Liver (tissue), 9 donors: ENCODE results near the gene MAP3K9. TPM values are rescaled to one million over a fixed set of nuclear protein-coding genes. Genes with fewer than 3 reads are reported as not detected.
A peak's percentile ranks its signal among the peaks of the same experiment; 100 is the strongest.

Experiments
- DNase-seq: peaks from one replicate; pipeline ENCODE4 v3.0.0-alpha.2; 2017; ENCODE audit warnings: low spot score
- H3K27ac ChIP-seq, 2 donors: one replicate each; pipeline ENCODE4 v1.7.0; 2013; ENCODE audit warnings: inconsistent platforms in 2 of 2, low read length in 2 of 2, control low read depth in 1 of 2, low read depth in 1 of 2, mild to moderate bottlenecking in 1 of 2
- H3K27me3 ChIP-seq, 4 donors: one replicate each; pipeline versions ENCODE4 v1.6.1 to v1.7.0; 2013; ENCODE audit warnings: low read length in 3 of 4, inconsistent platforms in 1 of 4, mild to moderate bottlenecking in 1 of 4, moderate library complexity in 1 of 4; ENCODE audit not compliant: control insufficient read depth in 4 of 4, insufficient read depth in 4 of 4
- H3K36me3 ChIP-seq, 4 donors: one replicate each; pipeline versions ENCODE4 v1.6.1 to v1.7.0; 2013; ENCODE audit warnings: low read length in 3 of 4, mild to moderate bottlenecking in 3 of 4, low read depth in 1 of 4, moderate library complexity in 1 of 4; ENCODE audit not compliant: control insufficient read depth in 4 of 4, insufficient read depth in 3 of 4
- H3K4me1 ChIP-seq, 4 donors: one replicate each; pipeline versions ENCODE4 v1.6.1 to v1.7.0; 2013; ENCODE audit warnings: low read length in 3 of 4, mild to moderate bottlenecking in 3 of 4, moderate library complexity in 1 of 4; ENCODE audit not compliant: control insufficient read depth in 4 of 4, insufficient read depth in 4 of 4
- H3K4me3 ChIP-seq, 3 donors: one replicate each; pipeline versions ENCODE4 v1.6.1 to v1.7.0; 2013; ENCODE audit warnings: low read length in 3 of 3, control low read depth in 1 of 3, low read depth in 1 of 3, mild to moderate bottlenecking in 1 of 3
- H3K9ac ChIP-seq, 2 donors: one replicate each; pipeline ENCODE4 v1.7.0; 2013; ENCODE audit warnings: low read length in 2 of 2, mild to moderate bottlenecking in 2 of 2, moderate library complexity in 2 of 2, control low read depth in 1 of 2, low read depth in 1 of 2
- H3K9me3 ChIP-seq, 4 donors: one replicate each; pipeline versions ENCODE4 v1.6.1 to v1.7.0; 2013; ENCODE audit warnings: low read length in 3 of 4; ENCODE audit not compliant: control insufficient read depth in 4 of 4
- EGR1 ChIP-seq, 2 donors: IDR thresholded peaks; 2 replicates each; pipeline ENCODE4 v1.6.1; 2016 to 2018; ENCODE audit warnings: antibody characterized with exemption in 2 of 2, low read depth in 2 of 2
- FOXA1 ChIP-seq: IDR thresholded peaks from 2 replicates; pipeline ENCODE4 v1.6.1; 2016; ENCODE audit warnings: antibody characterized with exemption
- FOXA2 ChIP-seq: IDR thresholded peaks from 2 replicates; pipeline ENCODE4 v1.6.1; 2016; ENCODE audit warnings: antibody characterized with exemption
- GABPA ChIP-seq, 2 donors: IDR thresholded peaks in 1 of 2; conservative IDR thresholded peaks in 1 of 2; 2 replicates each; pipeline ENCODE4 v1.6.1; 2016; ENCODE audit warnings: antibody characterized with exemption in 2 of 2, mild to moderate bottlenecking in 1 of 2, moderate library complexity in 1 of 2
- HNF4A ChIP-seq, 2 donors: conservative IDR thresholded peaks; 2 replicates each; pipeline ENCODE4 v1.6.1; 2016; ENCODE audit warnings: antibody characterized with exemption in 2 of 2, mild to moderate bottlenecking in 2 of 2
- HNF4G ChIP-seq: IDR thresholded peaks from 2 replicates; pipeline ENCODE4 v1.6.1; 2016; ENCODE audit warnings: antibody characterized with exemption
- JUND ChIP-seq, 2 donors: IDR thresholded peaks; 2 replicates each; pipeline ENCODE4 v1.6.1; 2016; ENCODE audit warnings: antibody characterized with exemption in 2 of 2
- NR2F2 ChIP-seq: IDR thresholded peaks from 2 replicates; pipeline ENCODE4 v1.6.1; 2016; ENCODE audit warnings: antibody characterized with exemption
- RAD21 ChIP-seq, 2 donors: IDR thresholded peaks; 2 replicates each; pipeline ENCODE4 v1.6.1; 2016; ENCODE audit warnings: antibody characterized with exemption in 2 of 2, mild to moderate bottlenecking in 2 of 2
- RXRA ChIP-seq, 2 donors: IDR thresholded peaks; 2 replicates each; pipeline ENCODE4 v1.6.1; 2017 to 2018; ENCODE audit warnings: antibody characterized with exemption in 2 of 2, mild to moderate bottlenecking in 1 of 2
- SP1 ChIP-seq: IDR thresholded peaks from 2 replicates; pipeline ENCODE4 v1.6.1; 2018; ENCODE audit warnings: antibody characterized with exemption, mild to moderate bottlenecking
- TAF1 ChIP-seq: conservative IDR thresholded peaks from 2 replicates; pipeline ENCODE4 v1.6.1; 2016; ENCODE audit warnings: antibody characterized with exemption, mild to moderate bottlenecking
- YY1 ChIP-seq: IDR thresholded peaks from 2 replicates; pipeline ENCODE4 v1.6.1; 2016; ENCODE audit warnings: antibody characterized with exemption, mild to moderate bottlenecking
- polyA plus RNA-seq, 2 donors: library from polyadenylated mRNA; stranded (reverse) in 1 of 2; unstranded in 1 of 2; fragments of 200-250 nt in 1 of 2; fragments of >200 nt in 1 of 2; fragmentation: Nextera tagmentation in 1 of 2; extraction: Ambion mirVana in 1 of 2; gene quantifications; one replicate each; pipeline versions ENCODE4 v1.2.1 to v1.2.3, GENCODE V29; 2013 to 2015
- total RNA-seq, 2 donors: library from RNA; depleted of rRNA; stranded (reverse); fragments of >200 nt; gene quantifications; one replicate each; pipeline ENCODE4 v1.2.3, GENCODE V29; 2014
- TF ChIP-seq, protein P1 (sequence below): IDR thresholded peaks from 2 replicates; pipeline ENCODE4 v1.6.1; 2016; ENCODE audit warnings: antibody characterized with exemption, mild to moderate bottlenecking
- TF ChIP-seq, protein P2 (sequence below): IDR thresholded peaks from 2 replicates; pipeline ENCODE4 v1.6.1; 2016; ENCODE audit warnings: antibody characterized with exemption
- TF ChIP-seq, protein P3 (sequence below): IDR thresholded peaks from 2 replicates; pipeline ENCODE4 v1.6.1; 2016; ENCODE audit warnings: antibody characterized with exemption
- TF ChIP-seq, protein P4 (sequence below): IDR thresholded peaks from 2 replicates; pipeline ENCODE4 v1.6.1; 2016; ENCODE audit warnings: antibody characterized with exemption
- TF ChIP-seq, protein P5 (sequence below): fragments of 150-350 bp; IDR thresholded peaks from 2 replicates; pipeline ENCODE4 v1.5.1; 2017; ENCODE audit warnings: improper control_type of control experiment, low read depth, low read length; ENCODE audit not compliant: missing input control
- donor health status: healthy.
- donor health status: healthy.
- donor health status: healthy.
- donor health status: healthy.
- donor health status: healthy.

The MAP3K9 gene
- total and polyA plus RNA-seq, 4 donors, result 0.65 to 5.2 (median 0.80) TPM

DNA sequence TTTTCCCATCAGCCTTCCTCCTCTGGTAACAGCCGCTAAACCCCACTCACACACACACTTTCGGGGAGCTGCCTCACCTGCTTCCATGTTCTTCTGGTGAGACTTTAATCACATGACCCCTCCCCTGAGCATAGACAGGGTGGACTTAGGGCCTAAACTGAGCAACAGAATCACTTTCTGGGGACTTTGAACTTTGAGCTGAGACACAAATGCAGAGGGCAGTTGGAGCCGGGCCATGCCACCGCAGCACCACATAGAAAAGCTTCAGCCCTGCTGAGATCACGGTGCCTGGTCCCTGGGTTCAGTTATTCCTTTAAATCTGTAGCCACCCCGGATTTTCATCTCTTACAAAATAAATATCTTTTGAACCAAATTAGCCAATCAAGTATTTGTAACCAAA lies 18.4 kb upstream of the MAP3K9 start (continued):
- TF ChIP-seq FOXA2, result no peak

DNA sequence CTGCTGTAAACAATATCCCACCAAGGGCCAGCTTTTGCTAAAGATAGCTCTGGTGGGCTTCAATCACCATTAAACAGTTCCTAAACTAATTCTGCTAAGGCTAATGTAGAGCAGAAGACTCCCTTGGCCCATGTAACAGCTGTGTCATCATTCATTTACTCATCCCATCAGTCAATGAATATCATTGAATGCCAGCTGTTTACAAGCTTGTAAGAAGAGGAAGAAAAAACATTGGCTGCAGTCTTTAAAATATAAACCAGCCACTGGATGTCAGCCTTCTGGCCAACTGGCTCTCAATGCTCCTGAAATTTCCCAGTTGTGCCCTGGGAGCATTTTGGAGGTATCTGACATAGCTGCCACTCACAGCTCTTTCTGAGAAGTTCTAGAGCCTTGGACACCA lies 18.0 kb upstream of the MAP3K9 start:
- peak overlapping the region in 1 of 2 donors; percentile 79 for H3K9ac ChIP-seq
- H3K4me1 ChIP-seq, result peaks cover 0 to 23% (median 14%) of the 10 kb centered on the region in 4 donors
- H3K4me3 ChIP-seq, result no peak overlapping the region
- TF ChIP-seq SP1 (no peak), TAF1 (no peak), RAD21 (IDR thresholded peaks at IDR 0.05) (no peak), HNF4G (no peak), GABPA (IDR thresholded peaks at IDR 0.05 in 1 of 2, conservative IDR thresholded peaks at IDR 0.05 in 1 of 2) (no peak), FOXA1 (no peak), EGR1 (IDR thresholded peaks at IDR 0.05; ENCODE audit: low read depth in 2 of 2) (no peak), RXRA (IDR thresholded peaks at IDR 0.05) (no peak), NR2F2 (no peak), JUND (IDR thresholded peaks at IDR 0.05) (no peak), HNF4A (conservative IDR thresholded peaks at IDR 0.05) (no peak), YY1 (no peak)
- TF ChIP-seq, protein P1, sequence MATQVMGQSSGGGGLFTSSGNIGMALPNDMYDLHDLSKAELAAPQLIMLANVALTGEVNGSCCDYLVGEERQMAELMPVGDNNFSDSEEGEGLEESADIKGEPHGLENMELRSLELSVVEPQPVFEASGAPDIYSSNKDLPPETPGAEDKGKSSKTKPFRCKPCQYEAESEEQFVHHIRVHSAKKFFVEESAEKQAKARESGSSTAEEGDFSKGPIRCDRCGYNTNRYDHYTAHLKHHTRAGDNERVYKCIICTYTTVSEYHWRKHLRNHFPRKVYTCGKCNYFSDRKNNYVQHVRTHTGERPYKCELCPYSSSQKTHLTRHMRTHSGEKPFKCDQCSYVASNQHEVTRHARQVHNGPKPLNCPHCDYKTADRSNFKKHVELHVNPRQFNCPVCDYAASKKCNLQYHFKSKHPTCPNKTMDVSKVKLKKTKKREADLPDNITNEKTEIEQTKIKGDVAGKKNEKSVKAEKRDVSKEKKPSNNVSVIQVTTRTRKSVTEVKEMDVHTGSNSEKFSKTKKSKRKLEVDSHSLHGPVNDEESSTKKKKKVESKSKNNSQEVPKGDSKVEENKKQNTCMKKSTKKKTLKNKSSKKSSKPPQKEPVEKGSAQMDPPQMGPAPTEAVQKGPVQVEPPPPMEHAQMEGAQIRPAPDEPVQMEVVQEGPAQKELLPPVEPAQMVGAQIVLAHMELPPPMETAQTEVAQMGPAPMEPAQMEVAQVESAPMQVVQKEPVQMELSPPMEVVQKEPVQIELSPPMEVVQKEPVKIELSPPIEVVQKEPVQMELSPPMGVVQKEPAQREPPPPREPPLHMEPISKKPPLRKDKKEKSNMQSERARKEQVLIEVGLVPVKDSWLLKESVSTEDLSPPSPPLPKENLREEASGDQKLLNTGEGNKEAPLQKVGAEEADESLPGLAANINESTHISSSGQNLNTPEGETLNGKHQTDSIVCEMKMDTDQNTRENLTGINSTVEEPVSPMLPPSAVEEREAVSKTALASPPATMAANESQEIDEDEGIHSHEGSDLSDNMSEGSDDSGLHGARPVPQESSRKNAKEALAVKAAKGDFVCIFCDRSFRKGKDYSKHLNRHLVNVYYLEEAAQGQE, result no peak
- TF ChIP-seq, protein P2, sequence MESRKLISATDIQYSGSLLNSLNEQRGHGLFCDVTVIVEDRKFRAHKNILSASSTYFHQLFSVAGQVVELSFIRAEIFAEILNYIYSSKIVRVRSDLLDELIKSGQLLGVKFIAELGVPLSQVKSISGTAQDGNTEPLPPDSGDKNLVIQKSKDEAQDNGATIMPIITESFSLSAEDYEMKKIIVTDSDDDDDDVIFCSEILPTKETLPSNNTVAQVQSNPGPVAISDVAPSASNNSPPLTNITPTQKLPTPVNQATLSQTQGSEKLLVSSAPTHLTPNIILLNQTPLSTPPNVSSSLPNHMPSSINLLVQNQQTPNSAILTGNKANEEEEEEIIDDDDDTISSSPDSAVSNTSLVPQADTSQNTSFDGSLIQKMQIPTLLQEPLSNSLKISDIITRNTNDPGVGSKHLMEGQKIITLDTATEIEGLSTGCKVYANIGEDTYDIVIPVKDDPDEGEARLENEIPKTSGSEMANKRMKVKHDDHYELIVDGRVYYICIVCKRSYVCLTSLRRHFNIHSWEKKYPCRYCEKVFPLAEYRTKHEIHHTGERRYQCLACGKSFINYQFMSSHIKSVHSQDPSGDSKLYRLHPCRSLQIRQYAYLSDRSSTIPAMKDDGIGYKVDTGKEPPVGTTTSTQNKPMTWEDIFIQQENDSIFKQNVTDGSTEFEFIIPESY, result no peak
- TF ChIP-seq, protein P3, sequence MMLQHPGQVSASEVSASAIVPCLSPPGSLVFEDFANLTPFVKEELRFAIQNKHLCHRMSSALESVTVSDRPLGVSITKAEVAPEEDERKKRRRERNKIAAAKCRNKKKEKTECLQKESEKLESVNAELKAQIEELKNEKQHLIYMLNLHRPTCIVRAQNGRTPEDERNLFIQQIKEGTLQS, result no peak
- TF ChIP-seq, protein P4, sequence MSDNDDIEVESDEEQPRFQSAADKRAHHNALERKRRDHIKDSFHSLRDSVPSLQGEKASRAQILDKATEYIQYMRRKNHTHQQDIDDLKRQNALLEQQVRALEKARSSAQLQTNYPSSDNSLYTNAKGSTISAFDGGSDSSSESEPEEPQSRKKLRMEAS, result no peak
- TF ChIP-seq, protein P5, sequence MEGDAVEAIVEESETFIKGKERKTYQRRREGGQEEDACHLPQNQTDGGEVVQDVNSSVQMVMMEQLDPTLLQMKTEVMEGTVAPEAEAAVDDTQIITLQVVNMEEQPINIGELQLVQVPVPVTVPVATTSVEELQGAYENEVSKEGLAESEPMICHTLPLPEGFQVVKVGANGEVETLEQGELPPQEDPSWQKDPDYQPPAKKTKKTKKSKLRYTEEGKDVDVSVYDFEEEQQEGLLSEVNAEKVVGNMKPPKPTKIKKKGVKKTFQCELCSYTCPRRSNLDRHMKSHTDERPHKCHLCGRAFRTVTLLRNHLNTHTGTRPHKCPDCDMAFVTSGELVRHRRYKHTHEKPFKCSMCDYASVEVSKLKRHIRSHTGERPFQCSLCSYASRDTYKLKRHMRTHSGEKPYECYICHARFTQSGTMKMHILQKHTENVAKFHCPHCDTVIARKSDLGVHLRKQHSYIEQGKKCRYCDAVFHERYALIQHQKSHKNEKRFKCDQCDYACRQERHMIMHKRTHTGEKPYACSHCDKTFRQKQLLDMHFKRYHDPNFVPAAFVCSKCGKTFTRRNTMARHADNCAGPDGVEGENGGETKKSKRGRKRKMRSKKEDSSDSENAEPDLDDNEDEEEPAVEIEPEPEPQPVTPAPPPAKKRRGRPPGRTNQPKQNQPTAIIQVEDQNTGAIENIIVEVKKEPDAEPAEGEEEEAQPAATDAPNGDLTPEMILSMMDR, result no peak
- H3K27ac ChIP-seq, result peak overlapping the region; percentile 83 to 94
- no peaks in the 10 kb centered on the region for H3K27me3 ChIP-seq
- no peaks in the 10 kb centered on the region for H3K36me3 ChIP-seq
- no peaks in the 10 kb centered on the region for H3K9me3 ChIP-seq
- DNase-seq, result no peak
